Ovary (tissue), 9 donors: ENCODE measurements around the gene CADM4. TPM values are rescaled to one million over a fixed set of nuclear protein-coding genes. Genes with fewer than 3 reads are reported as not detected.

Source experiments
- DNase-seq, 5 donors: peaks; one replicate each; pipeline ENCODE4 v3.0.0-alpha.2; 2019 to 2020
- H3K27ac ChIP-seq, 2 donors: fragments of 200-600 bp; one replicate each; pipeline versions ENCODE4 v1.5.1 to v1.8.0; 2019 to 2022
- H3K27me3 ChIP-seq: fragments of 200-600 bp; one replicate; pipeline ENCODE4 v1.8.0; 2022
- H3K36me3 ChIP-seq: fragments of 200-600 bp; sonication (generic); one replicate; pipeline ENCODE4 v1.5.1; 2019
- H3K4me1 ChIP-seq: one replicate; pipeline ENCODE4 v1.8.1; 2013; ENCODE audit warnings: mild to moderate bottlenecking, moderate library complexity; ENCODE audit not compliant: insufficient read depth
- H3K4me3 ChIP-seq: fragments of 200-600 bp; sonication (generic); one replicate; pipeline ENCODE4 v1.5.1; 2017
- H3K9me3 ChIP-seq, 2 donors: fragments of 200-600 bp in 1 of 2; sonication (generic) in 1 of 2; one replicate each; pipeline versions ENCODE4 v1.5.1 to v1.8.1; 2013 to 2019; ENCODE audit warnings: mild to moderate bottlenecking in 1 of 2, moderate library complexity in 1 of 2
- EP300 ChIP-seq: sonication (generic); formaldehyde crosslinking; IDR thresholded peaks from one replicate; pipeline ENCODE4 v1.6.1; 2017; ENCODE audit warnings: antibody characterized with exemption
- POLR2A ChIP-seq: fragments of 450-650 bp; IDR thresholded peaks from one replicate; pipeline ENCODE4 v1.6.1; 2017; ENCODE audit warnings: antibody characterized with exemption, mild to moderate bottlenecking, moderate library complexity
- WGBS, 3 donors: extraction: QIAGEN DNeasy Blood & Tissue Kit in 1 of 3; methylation state at CpG; one replicate each; pipeline versions ENCODE4 v1.1.5 to v1.1.7; 2013 to 2017; 5-methylcytosine and 5-hydroxymethylcytosine counted together
- intact Hi-C, 4 donors: fragments of 100-400 bp; cut with DNase I; formaldehyde crosslinking; loops; one replicate each; pipeline versions ENCODE4 v1.11.0 to v1.15.1; 2022 to 2023
- polyA plus RNA-seq, 2 donors: library from polyadenylated mRNA; stranded (reverse); fragments of 200-250 nt in 1 of 2; fragments of 350-450 nt in 1 of 2; fragmentation: Illumina TruSeq in 1 of 2; extraction: RNeasy Lipid Tissue Mini Kit (QIAGEN cat#74804) in 1 of 2; gene quantifications; one replicate each; pipeline ENCODE4 v1.2.3, GENCODE V29; 2013 to 2014
- small RNA-seq: library from RNA; depleted of rRNA; stranded (forward); fragments of <200 nt; gene quantifications from one replicate; pipeline ENCODE3, GENCODE V24; 2016
- total RNA-seq, 7 donors: library from RNA; depleted of rRNA in 2 of 7; stranded (reverse); fragments of >200 nt in 2 of 7; fragmentation: NEBNext Ultra II Directional in 3 of 7; extraction: Animal tissue kit (Norgen Biotek cat#: 25700) in 3 of 7; gene quantifications; one replicate each; pipeline versions ENCODE4 v1.1.0 to v1.2.4, GENCODE V29; 2016 to 2023
- TF ChIP-seq, protein P1 (sequence below), 3 donors: fragments of 450-650 bp in 2 of 3; fragments of 200-600 bp in 1 of 3; IDR thresholded peaks; one replicate each; pipeline versions ENCODE4 v1.5.1 to v1.8.0; 2016 to 2022; ENCODE audit warnings: antibody characterized with exemption in 3 of 3, mild to moderate bottlenecking in 1 of 3
- donor health status: DM: no; HTN: no; CAD: no; lungs with moderate emphysema.
- donor health status: DM: no; HTN: no; CAD: no.
- donor health status: Bipolar disorder and iron deficiency.
- donor health status: DM: yes; HTN: yes; CAD: no.
- donor health status: DM: no; HTN: no; CAD: no.
- donor health status: DM: yes; HTN: yes; CAD: no.

CADM4 gene
- total and polyA plus RNA-seq, 9 donors, result 6.2 to 24.3 (median 11.3) TPM

DNA sequence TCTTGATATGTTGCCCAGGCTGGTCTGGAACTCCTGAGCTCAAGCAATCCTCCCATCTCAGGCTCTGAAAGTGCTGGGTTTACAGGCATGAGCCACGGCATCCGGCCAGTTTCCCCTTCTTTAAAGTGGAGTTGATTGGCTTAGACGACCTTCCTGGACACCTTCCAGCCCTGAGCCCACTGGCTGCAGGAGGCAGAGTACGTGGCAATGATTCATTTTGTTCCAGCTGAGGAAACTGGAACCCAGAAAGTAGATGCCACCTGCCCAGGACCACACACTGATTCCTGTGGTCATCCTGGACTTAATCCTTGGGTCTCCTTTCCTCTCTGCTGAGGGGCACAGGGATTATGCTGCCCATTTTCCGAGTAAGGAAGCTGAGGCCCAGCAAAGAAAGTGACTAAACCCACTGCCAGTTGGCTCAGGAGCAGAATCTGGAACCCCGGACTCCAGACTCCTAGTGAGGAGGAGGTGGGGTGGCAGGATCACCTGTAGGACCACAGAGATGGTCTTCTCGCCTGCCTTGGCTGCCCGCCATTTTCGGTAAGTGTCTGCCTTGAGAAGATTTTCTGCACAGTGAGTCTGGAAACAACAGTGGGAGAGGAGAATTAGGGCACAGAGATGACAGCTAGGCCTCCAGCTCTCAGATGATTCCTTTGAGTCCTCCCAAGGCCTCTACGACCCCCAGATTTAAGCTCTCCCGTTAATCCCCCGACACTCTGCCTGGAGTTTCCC, 65.1 kb downstream of the CADM4 start:
- DNase-seq, result peak; percentile 18 to 57 (median 47)
- no peaks in the 10 kb centered on the region for H3K27me3 ChIP-seq
- intact Hi-C loops, result no loop called here
- 23 to 26% (median 25%) methylated on average over 12 of the region's 12 CpGs for WGBS, 3 donors
- H3K36me3 ChIP-seq, result no peaks in the 10 kb centered on the region
- H3K4me1 ChIP-seq, result peaks cover 9% of the 10 kb centered on the region
- TF ChIP-seq, protein P1, sequence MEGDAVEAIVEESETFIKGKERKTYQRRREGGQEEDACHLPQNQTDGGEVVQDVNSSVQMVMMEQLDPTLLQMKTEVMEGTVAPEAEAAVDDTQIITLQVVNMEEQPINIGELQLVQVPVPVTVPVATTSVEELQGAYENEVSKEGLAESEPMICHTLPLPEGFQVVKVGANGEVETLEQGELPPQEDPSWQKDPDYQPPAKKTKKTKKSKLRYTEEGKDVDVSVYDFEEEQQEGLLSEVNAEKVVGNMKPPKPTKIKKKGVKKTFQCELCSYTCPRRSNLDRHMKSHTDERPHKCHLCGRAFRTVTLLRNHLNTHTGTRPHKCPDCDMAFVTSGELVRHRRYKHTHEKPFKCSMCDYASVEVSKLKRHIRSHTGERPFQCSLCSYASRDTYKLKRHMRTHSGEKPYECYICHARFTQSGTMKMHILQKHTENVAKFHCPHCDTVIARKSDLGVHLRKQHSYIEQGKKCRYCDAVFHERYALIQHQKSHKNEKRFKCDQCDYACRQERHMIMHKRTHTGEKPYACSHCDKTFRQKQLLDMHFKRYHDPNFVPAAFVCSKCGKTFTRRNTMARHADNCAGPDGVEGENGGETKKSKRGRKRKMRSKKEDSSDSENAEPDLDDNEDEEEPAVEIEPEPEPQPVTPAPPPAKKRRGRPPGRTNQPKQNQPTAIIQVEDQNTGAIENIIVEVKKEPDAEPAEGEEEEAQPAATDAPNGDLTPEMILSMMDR (IDR thresholded peaks at IDR 0.05), result no peak
- TF ChIP-seq POLR2A, result no peak
- no peak for TF ChIP-seq EP300
- peak overlapping the region; percentile 91 for H3K4me3 ChIP-seq
- no peaks in the 10 kb centered on the region for H3K9me3 ChIP-seq
- peak overlapping the region; percentile 39 to 65 for H3K27ac ChIP-seq

Small RNAs within 50 kb of the gene (small RNA-seq; reads per million reads assigned to genes)
- not detected for gene RN7SL368P

Other genes starting within 250 kb of the CADM4 start
- not detected for gene TEX101, start 225.0 kb downstream of the CADM4 start, total RNA-seq
- not detected for gene TEX101, start 225.0 kb downstream of the CADM4 start, polyA plus RNA-seq
- gene LYPD3, start 174.2 kb downstream of the CADM4 start, total RNA-seq, result 10 to 100 TPM in 1 of 7 donors, 1 to 10 TPM in 6; 2.5 to 15.1 (median 6.8) TPM
- 1 to 10 TPM; 1.8 to 4.0 TPM for gene LYPD3, start 174.2 kb downstream of the CADM4 start, polyA plus RNA-seq
- 10 to 100 TPM; 14.5 to 29.7 (median 21.8) TPM for gene PHLDB3, start 135.1 kb downstream of the CADM4 start, total RNA-seq
- gene PHLDB3, start 135.1 kb downstream of the CADM4 start, polyA plus RNA-seq, result 10 to 100 TPM in 1 of 2 donors, 1 to 10 TPM in 1; 1.4 to 14.7 TPM
- gene ETHE1, start 112.6 kb downstream of the CADM4 start, total RNA-seq, result 10 to 100 TPM; 16.1 to 28.5 (median 22.5) TPM
- gene ETHE1, start 112.6 kb downstream of the CADM4 start, polyA plus RNA-seq, result 10 to 100 TPM; 25.0 to 28.7 TPM
- 1 to 10 TPM; 1.3 to 5.9 (median 3.9) TPM for gene ZNF575, start 106.7 kb downstream of the CADM4 start, total RNA-seq
- gene ZNF575, start 106.7 kb downstream of the CADM4 start, polyA plus RNA-seq, result 1 to 10 TPM; 1.2 to 1.7 TPM
- gene XRCC1, start 64.3 kb downstream of the CADM4 start, total RNA-seq, result 10 to 100 TPM; 19.0 to 39.9 (median 28.4) TPM
- 10 to 100 TPM; 16.8 to 37.7 TPM for gene XRCC1, start 64.3 kb downstream of the CADM4 start, polyA plus RNA-seq
- 10 to 100 TPM; 10.6 to 22.3 (median 17.7) TPM for gene PINLYP, start 64.0 kb downstream of the CADM4 start, total RNA-seq
- gene PINLYP, start 64.0 kb downstream of the CADM4 start, polyA plus RNA-seq, result 10 to 100 TPM; 25.5 to 29.9 TPM
- gene IRGQ, start 43.7 kb downstream of the CADM4 start, total RNA-seq, result 10 to 100 TPM; 11.6 to 25.8 (median 19.8) TPM
- gene IRGQ, start 43.7 kb downstream of the CADM4 start, polyA plus RNA-seq, result 10 to 100 TPM in 1 of 2 donors, 1 to 10 TPM in 1; 5.4 to 10.5 TPM
- gene ZNF576, start 43.3 kb downstream of the CADM4 start, total RNA-seq, result 10 to 100 TPM; 11.5 to 22.4 (median 16.9) TPM
- gene ZNF576, start 43.3 kb downstream of the CADM4 start, polyA plus RNA-seq, result 10 to 100 TPM in 1 of 2 donors, 1 to 10 TPM in 1; 8.6 to 16.6 TPM
- under 1 TPM; 0.10 to 0.73 (median 0.33) TPM for gene SRRM5, start 27.8 kb downstream of the CADM4 start, total RNA-seq
- gene SRRM5, start 27.8 kb downstream of the CADM4 start, polyA plus RNA-seq, result under 1 TPM; 0.25 to 0.50 TPM
- 10 to 100 TPM; 30.0 to 69.0 (median 43.1) TPM for gene ZNF428, start 20.2 kb downstream of the CADM4 start, total RNA-seq
- gene ZNF428, start 20.2 kb downstream of the CADM4 start, polyA plus RNA-seq, result 10 to 100 TPM; 11.6 to 59.0 TPM
- gene PLAUR, start 30.3 kb upstream of the CADM4 start, total RNA-seq, result 100 to 1,000 TPM in 1 of 7 donors, 10 to 100 TPM in 5, 1 to 10 TPM in 1; 9.4 to 112 (median 22.1) TPM
- gene PLAUR, start 30.3 kb upstream of the CADM4 start, polyA plus RNA-seq, result 10 to 100 TPM in 1 of 2 donors, 1 to 10 TPM in 1; 9.5 to 13.4 TPM
- not detected for gene IRGC, start 76.2 kb upstream of the CADM4 start, total RNA-seq
- not detected for gene IRGC, start 76.2 kb upstream of the CADM4 start, polyA plus RNA-seq
- gene SMG9, start 115.1 kb upstream of the CADM4 start, total RNA-seq, result 10 to 100 TPM; 13.9 to 34.8 (median 24.2) TPM
- gene SMG9, start 115.1 kb upstream of the CADM4 start, polyA plus RNA-seq, result 10 to 100 TPM; 15.7 to 15.9 TPM
- 1 to 10 TPM in 5 of 7 donors, under 1 TPM in 2; 0.61 to 9.1 (median 2.6) TPM for gene KCNN4, start 141.1 kb upstream of the CADM4 start, total RNA-seq
- gene KCNN4, start 141.1 kb upstream of the CADM4 start, polyA plus RNA-seq, result under 1 TPM; 0.28 to 0.71 TPM
- gene LYPD5, start 162.6 kb upstream of the CADM4 start, total RNA-seq, result 1 to 10 TPM in 2 of 7 donors, under 1 TPM in 5; 0.25 to 1.9 (median 0.79) TPM
- gene LYPD5, start 162.6 kb upstream of the CADM4 start, polyA plus RNA-seq, result 1 to 10 TPM in 1 of 2 donors, under 1 TPM in 1; 0.27 to 1.9 TPM
- 10 to 100 TPM in 5 of 7 donors, 1 to 10 TPM in 2; 8.2 to 14.6 (median 11.9) TPM for gene ZNF283, start 187.5 kb upstream of the CADM4 start, total RNA-seq
- gene ZNF283, start 187.5 kb upstream of the CADM4 start, polyA plus RNA-seq, result 1 to 10 TPM; 3.2 to 7.3 TPM
- 1 to 10 TPM; 2.1 to 6.4 (median 4.6) TPM for gene ZNF404, start 244.1 kb upstream of the CADM4 start, total RNA-seq
- 1 to 10 TPM; 3.2 TPM for gene ZNF404, start 244.1 kb upstream of the CADM4 start, polyA plus RNA-seq